ENCODE results near the gene AOX1. TPM values are rescaled to one million over a fixed set of nuclear protein-coding genes. Genes with fewer than 3 reads are reported as not detected.

AOX1 gene
- 50.3 and 89.5 TPM in 2 replicates for total RNA-seq

DNA sequence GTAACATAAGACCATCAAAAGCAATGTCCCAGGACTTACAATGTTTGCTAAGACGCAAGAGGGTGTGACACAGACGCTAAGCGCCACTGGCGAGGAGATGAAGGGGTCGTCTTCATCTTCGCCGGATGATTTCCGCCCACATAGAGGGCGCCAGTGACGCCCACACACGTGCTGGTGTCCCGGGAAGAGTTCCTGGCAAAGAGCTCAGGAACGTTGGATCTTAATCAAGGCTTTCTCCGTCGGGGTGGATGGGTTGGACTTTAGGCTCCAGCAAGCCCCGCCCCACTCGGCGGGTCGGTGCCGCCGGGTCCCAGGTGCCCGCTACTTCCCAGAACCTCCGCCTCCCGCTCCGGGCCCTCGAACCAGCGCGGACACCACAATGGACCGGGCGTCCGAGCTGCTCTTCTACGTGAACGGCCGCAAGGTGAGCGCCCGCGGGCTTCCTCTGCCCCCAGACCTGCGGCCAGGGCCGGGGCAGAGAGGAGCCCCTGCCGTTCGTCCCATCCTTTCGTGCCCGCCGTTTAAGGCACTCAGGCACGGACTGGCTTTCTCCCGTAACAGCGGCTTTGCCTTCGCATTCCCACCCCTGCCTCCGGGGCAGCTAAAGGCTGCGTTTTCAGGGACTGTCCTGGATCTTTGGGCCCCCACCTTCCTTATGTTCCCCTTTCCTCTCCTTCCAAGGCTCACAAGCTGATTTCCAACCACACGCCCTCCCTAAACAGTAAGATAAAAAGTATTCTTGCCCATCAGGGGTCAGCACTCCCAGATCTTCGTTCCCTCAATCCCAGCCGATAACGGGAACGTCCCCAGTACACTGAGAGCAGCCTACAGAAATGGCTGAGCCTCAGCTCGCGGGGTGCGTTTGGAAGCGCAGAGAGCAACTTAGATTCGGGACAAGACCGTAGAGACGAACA, at the start of gene AOX1:
AOX1 (plus strand) TSS at position 285 of the 914 bp plus-strand sequence; CDS start at position 380, 95 bp downstream.

Other genes starting within 250 kb of the AOX1 start
- gene KCTD18, start 75.9 kb upstream of the AOX1 start, total RNA-seq = 24.4 and 25.6 TPM in 2 replicates
- 2.3 and 4.7 TPM in 2 replicates for gene SGO2, start 59.8 kb upstream of the AOX1 start, total RNA-seq
- 288 and 396 TPM in 2 replicates for gene BZW1, start 225.9 kb downstream of the AOX1 start, total RNA-seq